Tibial nerve (tissue), 3 donors: ENCODE results near the gene TESK1.

Experiments used
- CTCF ChIP-seq, 5 experiments: fragments of 200-600 bp in 3 of 5; fragments of 450-650 bp in 2 of 5; sonication (generic) in 3 of 5; IDR thresholded peaks; one replicate each; pipeline ENCODE4 v1.5.1; 2016 to 2019; ENCODE audit warnings: antibody characterized with exemption in 5 of 5, mild to moderate bottlenecking in 3 of 5, moderate library complexity in 2 of 5
- POLR2A ChIP-seq, 2 donors: fragments of 450-650 bp; IDR thresholded peaks; one replicate each; pipeline ENCODE4 v1.6.1; 2017; ENCODE audit warnings: antibody characterized with exemption in 2 of 2, mild to moderate bottlenecking in 2 of 2, moderate library complexity in 2 of 2

GRCh38 chr9:35563791-35564197 is 41.3 kb upstream of the TESK1 start:
- TF ChIP-seq CTCF (IDR thresholded peaks at IDR 0.05) (no peak), POLR2A (IDR thresholded peaks at IDR 0.05) (peak in 1 of 2 donors; percentile 22)
